GM21717 (cell line): ENCODE results near the gene GPR108.

Source experiments
- ATAC-seq: cut with Tn5 transposase; IDR thresholded peaks from one replicate; pipeline ENCODE4 v1.9.1; 2021; ENCODE audit warnings: mild to moderate bottlenecking, moderate library complexity; ENCODE audit not compliant: unreplicated experiment

The GPR108 gene

DNA sequence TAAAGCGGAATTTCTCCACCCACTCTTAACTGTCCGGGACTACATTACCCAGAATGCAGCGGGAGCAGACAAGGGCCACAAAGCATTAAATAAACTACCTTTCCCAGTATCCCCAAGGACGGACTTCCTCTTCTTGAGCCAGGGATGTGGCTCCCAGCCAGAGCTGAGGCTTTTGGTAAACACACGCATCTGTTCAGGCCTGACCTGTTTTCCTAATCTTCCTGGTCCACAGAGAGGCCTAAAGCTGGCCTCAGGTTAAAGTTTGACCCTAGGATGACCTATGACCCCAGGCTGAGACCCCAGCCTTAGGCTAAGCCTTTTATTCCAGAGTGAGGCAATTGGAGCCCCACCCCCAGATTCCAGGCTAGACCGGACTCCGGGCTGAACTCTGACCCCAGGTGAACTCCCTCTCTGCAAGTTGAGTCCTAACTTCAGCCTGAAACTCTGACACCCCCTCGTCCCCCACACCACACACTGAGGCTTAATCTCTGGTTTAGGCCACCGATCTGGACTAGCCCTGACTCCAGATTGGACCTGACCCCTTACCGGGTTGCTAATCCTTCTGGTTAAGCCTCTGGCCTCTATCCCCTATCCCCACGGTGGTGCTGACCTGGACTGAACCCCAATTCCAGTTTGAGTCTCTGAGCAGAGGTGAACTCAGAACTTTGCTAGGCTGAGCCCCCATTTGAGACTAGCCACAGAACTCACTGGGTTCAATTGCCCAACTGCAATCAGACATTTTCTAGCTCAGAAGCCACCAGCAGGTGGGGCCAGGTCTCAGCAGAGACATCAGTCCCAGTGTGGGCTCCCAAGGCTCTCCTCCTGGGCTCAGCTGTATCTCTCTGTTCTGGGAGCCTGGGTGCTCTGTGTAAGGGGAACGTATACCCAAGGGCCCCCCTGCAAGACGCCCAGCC is 750 bp upstream of the GPR108 start:
- ATAC-seq: no peak

DNA sequence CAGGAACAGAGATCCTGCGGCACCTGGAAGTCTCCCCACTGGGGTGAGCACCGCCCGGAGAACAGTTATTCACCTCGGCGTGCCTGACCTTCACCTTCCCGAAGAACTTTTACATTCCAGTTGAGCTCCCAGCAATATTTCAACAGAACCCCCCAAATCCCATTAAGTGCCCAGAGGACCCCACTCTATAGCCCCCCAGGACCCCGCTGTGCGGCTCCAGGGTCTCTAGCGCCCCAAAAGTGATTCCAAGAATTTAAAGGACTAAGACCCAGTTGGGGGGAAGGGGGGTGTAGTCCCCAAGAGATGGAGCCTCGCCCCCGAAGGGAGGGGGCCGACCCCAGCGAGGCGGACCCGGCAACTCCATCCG is 480 bp downstream of the GPR108 start:
- ATAC-seq: no peak

DNA sequence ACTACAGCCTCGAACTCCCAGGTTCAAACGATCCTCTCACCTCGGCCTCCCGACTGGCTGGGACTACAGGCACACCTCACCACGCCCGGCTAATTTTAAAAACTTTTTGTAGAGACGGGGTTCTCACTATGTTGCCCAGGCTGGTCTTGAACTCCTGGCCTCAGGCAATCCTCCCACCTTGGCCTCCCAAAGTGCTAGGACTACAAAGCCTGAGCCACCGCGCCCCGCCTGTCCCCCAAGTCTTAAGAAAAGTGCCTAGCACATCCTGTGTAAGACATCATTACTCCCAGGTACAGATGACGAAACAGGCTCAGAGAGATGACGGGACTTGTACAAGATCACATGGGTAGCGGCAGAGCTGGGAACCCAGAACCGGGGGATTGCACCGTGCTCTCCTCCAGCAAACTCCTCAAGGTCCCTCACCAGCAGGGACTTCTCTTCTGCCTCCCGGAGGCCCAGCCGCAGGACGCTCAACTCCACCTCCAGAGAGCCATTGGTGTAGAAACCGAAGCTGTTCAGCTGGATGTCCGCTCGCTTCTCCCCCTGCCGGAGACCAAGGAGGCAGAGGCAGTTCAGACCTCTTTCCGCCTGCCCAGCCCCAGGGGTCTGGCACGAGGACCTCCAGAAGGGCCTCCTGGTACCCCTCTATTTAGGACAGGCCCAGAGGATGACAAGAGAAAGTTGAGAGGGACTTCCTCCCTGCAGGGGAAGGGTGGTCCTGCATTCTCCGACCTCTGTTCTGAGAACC is 1.0 kb downstream of the GPR108 start:
- no peak for ATAC-seq

DNA sequence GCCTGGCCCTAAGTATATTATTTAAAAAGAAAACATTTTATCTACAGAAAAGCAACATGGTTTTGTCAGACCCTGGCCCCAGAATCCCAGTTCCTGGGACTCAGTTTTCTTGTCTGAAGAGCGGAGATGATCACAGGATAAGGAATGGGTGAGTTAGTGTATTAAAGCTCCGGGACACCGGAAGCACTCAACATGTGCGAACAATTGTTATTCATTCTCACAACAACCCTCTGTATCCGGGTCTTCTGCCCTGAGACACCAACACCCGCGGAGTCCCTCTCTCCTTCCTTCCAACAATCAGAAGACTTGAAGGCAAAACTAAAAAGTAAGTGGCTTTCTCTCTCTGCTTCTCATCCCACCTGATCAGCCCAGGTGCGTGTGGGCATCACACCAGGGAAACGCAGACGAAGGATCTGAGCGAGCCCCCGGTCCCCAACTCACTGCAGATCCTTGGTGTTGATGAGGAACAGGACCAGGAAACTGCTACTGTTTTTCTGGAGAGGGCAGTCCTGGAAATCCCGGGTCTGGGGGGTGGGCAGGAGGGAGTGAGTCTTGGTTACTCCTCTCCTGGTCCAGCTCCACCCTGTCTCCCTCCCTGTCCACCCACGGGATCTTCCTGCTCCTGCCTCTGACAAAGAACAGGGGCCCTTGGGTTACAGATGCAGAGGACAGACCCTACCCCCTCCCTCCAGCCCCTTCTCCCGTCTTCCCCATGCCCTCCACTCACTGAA is 2.0 kb downstream of the GPR108 start:
- no peak for ATAC-seq

DNA sequence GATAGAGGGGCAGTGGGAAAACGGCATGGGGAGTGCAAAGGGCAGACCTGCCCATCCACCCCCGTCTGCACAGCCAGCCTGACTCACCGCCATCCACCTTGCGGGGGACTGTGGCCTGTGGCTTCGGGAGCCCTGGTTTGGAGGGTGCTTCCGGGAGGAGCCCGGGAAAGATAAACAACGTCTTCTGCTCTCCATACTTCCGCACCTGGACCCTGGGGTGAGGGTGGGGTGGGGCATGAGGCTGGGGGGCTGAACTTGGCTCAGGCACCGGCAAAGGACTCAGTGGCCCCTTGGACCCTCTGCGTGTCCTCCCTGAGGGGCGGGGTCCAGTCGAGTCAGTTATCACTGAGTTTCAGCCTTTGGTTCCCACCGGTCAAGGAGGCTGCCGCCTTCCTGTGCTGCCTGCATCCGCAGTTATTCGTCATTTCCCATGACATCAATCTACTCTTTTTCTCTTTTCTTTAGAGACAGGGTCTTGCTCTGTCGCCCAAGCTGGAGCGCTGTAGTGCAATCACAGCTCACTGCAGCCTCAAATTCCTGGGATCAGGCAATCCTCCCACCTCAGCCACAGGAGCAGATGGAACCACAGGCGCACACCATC is 3.2 kb downstream of the GPR108 start:
- no peak for ATAC-seq

DNA sequence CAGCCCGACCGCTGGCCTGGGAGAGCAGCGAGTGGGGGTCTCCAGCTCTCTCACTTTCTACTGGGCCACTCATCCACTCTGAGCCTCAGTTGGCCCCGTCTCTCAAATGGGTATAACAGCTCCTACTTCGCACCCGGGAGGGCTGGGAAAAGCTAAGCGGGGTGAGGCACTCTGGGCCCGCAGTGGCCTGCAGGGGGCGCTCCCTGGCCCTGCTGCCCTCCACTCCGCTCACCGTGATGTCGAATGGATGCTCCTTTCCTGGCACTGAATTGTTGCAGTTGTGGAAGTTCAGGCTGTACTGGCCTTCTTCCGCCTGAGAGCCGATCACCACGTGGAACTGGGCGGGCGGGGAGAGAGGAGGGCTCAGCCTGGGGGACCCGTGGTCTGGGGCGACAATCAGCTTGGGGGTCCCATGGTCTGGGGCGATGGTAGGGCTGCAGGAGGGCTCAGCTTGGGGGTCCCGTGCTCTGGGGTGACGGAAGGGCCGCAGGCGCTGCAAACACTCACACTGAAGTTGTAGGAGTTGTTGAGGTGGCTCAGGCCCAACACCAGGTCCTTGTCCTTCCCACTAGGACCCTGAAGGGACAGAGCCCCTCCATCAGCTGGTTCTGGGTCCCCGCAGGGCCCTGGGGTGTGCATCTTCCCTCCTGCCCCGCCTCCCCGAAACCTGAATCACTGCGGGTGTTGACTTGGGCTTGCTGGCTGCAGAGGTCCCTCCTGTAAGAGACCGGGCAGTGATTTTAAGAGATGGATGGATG is 3.9 kb downstream of the GPR108 start:
- ATAC-seq: no peak

DNA sequence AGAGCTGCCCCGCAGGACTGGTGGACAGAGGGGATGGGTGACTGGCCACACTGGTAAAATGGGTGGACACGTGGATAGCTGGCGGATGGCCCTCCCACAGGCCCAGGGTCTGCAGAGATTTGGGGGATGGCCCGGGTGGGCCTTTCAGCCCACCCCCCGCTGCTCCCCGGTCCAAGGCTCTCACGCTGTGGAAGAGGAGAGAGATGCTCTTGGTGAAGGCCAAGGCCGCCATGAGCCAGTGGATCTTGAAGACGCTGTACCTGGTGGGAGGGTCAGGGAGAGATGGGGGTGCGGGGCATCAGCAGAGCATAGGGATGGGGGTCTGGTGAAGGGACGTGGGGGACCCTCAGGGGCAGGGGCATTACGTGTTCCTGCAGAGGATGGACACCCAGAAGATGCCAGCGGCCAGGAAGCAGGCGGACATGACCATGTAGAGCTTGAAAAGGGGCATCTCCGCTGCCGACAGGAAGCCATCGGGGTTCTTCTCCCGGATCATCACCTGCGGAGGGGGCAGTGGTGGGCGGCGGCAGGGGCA is 4.5 kb downstream of the GPR108 start:
- ATAC-seq: no peak

DNA sequence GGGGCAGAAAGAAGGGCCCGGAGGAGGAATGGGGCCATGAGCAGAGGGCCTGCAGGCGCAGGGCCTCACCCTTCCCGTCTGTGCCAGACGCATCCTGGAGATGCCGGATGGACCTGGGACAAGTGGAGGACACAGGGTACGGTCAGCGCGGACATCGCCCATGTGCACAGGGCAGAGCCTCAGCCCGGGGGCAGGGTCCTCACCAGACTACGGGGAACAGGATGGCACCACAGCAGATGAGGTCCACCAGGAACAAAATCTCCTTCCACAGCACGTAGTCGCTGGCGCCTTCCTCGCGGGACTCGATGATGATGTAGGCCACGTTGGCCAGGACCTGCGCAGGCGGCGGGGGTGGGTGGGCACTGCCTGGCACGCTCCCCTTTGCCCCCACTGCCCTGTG is 5.6 kb downstream of the GPR108 start:
- ATAC-seq: no peak

DNA sequence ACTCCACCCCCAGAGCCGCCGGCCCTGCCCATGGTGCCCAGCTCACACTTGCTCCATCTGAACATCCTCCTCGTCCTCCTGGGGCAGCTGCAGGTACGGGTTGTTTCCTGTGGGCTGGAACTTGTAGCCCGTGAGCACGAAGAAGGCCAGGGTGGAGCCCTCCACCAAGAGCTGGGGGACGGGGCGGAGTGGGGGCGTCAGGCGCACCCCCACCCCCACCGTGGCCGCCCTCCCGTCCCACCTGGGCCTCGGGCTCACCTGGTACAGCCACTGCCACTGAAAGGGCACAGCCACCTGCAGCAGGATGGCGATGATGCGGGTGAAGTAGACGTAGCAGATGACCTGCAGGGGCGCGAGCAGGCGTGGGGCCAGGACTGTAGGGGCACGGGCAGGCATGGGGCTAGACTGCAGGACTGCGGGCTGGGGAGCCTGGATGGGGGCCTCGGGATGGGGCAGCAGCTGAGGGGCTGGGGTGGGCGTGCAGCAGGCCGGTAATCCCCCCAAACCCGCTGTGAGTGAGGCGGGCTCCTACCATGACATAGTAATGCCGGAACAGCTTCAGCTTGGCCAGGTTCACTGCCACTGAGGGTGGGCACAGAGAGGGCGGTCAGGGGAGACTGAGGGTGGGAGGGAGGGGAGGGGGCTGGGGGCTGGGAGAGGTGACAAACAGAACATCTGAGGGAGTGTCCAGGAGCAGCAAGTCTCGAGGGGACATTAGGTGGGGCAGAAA is 6.3 kb downstream of the GPR108 start:
- ATAC-seq: no peak

DNA sequence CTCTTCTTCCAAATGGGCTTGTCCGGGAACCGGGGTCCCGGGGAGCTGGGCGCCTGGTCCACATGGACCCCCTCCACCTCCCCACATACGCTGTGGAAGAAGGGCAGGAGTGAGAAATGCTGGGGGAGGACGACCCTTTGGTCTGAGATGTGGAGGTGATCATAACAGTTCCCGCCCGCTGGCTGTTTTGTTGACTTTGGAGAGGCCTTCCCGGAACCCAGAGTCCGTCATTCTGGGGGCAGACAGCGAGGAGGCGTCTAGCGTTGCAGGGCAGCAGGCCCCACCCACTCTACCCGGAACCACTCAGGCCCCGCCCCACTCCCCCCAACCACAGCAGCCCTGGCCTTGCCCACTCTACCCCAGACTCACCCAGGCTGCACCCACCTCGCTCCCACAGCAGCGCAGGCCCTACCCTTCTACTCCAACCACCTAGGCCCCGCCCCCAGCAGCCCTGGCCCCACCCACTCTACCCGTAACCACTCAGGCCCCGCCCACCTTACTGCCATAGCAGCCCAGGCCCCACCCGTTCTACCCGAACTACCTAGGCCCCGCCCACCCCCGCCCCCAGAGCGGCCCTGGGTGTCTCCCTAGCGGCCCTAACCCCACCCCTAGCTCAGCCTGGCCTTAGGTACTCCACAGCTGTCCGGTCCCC is 7.1 kb downstream of the GPR108 start:
- no peak for ATAC-seq

DNA sequence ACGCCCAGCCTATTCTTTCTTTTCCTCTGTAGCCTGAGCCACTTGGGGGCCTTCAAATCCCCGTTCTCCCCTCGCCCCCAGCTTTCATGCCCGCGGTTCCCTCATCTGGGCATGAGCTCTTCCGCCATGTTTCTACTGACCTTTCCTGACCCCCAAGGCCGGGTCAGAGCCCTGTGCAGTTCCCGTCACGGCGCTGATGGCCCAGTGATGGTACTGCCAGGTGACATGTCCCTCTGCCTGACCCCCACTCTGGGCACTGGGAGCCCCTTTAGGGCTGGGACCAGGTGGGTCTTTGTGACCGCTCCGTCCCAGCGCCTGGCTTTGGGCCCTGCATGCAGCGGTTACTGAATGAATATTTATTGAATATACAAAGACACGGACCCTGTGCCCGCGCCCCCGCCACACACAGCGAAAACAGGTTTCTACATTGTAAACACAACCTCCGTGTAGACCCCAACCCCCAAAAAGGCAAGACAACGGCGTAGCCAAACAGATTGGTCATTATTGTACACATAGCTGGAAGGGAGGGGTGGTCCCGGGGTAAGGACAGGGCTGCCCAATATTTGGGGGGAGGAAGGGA is 7.7 kb downstream of the GPR108 start:
- ATAC-seq: no peak

DNA sequence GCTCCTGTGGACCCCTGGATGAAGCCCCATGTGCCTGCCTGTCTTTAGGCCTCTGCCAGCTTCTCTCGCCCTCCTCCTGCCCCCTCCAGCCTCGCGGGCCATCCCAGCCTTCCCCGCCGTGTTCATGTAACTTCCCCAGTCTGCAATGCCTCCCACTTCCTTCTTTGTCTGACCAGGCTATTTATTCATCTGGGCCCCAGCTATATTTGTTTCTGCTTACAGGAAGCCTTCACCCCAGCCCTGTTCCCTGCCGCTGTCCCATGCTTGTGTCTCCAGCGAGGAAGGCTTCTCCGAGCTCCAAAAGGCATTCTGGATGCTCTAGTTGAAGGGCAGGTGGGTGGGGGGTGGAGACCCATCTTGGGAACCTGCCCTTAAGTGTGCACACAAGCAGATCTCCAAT is 9.0 kb downstream of the GPR108 start:
- ATAC-seq: no peak

DNA sequence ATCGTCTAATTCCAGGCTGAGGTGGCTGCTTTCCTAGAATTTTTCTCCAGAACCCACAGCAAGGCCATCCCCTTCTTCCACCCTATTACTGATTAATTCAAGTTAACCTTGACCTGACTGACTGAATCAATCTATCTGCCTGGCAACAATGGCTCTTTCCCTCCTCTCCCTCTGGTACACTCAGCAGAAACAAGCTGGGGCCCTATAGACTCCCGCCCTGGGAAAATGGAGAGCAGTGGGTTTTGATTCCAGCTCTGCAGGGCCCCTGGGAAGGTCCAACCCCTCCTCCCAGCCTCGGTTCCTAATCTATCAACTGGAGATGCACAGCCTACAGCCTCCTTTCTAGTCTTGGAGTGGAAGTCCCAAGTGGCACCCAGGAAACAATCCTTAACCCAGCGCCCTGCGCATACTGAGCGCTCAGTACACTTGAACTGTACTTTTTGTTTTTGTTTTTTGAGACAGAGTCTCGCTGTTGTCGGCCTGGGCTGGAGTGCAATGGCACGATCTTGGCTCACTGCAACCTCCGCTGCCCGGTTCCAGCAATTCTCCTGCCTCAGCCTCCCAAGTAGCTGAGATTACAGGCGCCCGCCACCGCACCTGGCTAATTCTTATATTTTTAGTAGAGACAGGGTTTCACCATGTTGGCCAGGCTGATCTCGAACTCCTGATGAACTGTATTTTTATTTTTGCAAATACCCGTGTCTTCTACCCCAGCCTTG is 11.7 kb downstream of the GPR108 start:
- no peak for ATAC-seq

DNA sequence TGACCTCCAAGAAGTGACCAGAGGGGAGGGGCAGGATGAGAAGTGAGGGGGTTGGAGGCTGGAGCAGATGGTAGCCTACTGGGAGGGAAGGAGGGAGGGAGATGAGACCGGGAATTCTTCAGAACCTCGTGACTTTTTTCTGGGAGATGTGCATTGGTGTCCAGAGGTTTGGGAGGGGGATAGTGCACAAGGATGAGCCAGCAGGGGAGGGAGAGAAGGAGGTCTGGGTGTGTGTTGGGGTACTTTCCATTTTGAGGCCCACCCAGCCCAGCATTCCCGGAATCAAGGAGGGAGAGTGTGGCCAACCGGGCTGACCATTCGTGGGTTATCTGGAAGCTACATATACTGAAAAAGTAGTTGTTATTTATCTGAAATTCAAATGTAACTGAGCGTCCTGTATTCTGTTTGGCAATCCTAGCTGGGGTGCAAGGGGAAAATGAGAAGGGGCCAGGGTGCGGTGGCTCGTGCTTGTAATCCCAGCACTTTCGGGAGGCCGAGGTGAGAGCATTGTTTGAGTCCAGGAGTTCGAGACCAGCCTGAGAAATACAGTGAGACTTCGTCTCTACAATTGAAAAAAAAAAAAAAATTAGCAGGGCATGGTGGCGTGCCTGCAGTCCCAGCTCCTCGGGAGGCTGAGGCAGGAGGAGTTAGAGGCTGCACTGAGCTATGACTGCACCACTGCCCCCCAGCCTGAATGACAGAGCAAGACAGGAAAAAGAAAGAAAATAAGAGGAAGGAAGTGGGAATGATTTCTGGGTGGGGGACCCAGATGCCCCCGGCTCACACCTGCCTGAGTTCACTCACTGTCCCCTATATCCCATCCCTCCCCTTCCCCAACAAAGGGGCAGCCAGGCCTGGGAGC is 12.5 kb downstream of the GPR108 start:
- no peak for ATAC-seq

DNA sequence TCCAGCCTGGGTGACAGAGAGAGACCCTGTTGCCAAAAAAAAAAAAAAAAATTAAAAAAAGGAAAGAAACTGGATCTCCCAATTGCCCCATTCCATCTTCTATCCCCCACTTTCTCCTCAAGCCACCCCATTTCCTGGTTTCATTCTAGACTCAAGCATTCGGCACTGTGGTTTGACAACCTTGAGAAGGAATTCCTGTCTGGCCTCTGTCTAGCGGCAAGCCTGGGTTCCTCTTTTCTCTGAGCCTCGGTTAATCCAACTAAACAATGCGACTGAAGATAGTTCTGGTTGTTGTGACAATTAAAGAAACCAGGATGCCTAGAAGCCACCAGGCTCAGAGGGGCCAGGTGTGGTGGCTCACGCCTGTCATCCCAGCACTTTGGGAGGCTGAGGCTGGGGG is 13.6 kb downstream of the GPR108 start:
- no peak for ATAC-seq

DNA sequence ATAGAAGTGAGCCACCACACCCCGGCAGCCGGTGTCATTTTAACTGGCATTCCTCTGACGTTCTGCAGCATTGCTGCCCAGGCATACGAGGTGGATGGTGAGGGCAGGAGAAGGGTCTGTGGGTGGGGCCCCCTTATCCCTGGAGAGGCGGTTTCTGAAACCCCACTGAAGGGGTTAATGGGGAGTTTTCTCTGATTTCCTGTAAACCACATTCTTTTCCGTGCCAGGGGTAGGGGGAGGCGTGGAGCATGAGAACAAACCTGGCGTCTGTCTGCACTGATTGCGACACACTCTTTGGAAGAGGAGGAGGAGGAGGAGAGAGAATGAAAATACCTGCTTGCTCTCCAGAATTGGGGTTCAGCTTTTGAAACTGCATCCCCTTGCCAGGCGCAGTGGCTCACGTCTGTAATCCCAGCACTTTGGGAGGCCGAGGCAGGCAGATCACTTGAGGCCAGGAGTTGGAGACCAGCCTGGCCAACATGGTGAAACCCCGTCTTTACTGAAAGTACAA is 14.2 kb downstream of the GPR108 start:
- ATAC-seq: no peak

DNA sequence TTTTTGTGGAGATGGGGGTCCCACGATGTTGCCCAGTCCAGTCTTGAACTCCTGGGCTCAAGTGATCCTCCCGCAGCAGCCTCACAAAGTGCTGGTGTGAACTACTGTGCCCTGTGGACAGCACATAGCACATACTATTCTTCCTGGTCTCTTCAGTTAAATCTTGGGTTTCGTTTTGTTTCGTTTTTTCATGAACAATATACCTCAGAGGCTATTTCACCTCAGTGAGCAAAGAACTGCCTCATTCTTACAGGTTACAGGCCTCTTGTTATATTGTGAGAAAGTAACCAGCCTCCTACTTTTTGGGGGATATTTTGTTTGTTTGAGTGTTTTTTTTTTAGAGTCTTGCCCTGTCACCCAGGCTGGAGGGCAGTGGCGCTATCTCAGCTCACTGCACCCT is 15.6 kb downstream of the GPR108 start:
- no peak for ATAC-seq
